GM10266 (cell line): ENCODE results near the gene SNX30.
A peak's percentile ranks its signal among the peaks of the same experiment; 100 is the strongest.

Experiments
- DNase-seq: peaks from one replicate; pipeline ENCODE4 v3.0.0; 2012; ENCODE audit errors: extremely low spot score
- CTCF ChIP-seq: IDR thresholded peaks from 2 replicates; pipeline ENCODE4 v1.5.1; 2012; ENCODE audit warnings: mild to moderate bottlenecking, low read depth; ENCODE audit not compliant: control insufficient read depth, insufficient read depth; ENCODE audit errors: missing control alignments

SNX30 gene

GRCh38 chr9:112912636-112913035, 162.1 kb downstream of the SNX30 start:
- no peak for DNase-seq
- TF ChIP-seq CTCF, result no peak

GRCh38 chr9:112913326-112913725, 162.8 kb downstream of the SNX30 start:
- TF ChIP-seq CTCF, result no peak
- no peak for DNase-seq

- TF ChIP-seq CTCF, result no peak
- DNase-seq, result no peak
These were observed 164.0 kb downstream of the SNX30 start for GRCh38 chr9:112914524-112914923.

GRCh38 chr9:112917047-112917986, 166.8 kb downstream of the SNX30 start:
- DNase-seq, result no peak
- TF ChIP-seq CTCF, result no peak

- no peak for TF ChIP-seq CTCF
These were observed 167.4 kb downstream of the SNX30 start for GRCh38 chr9:112917987-112918362.

GRCh38 chr9:112921549-112921948, 171.0 kb downstream of the SNX30 start:
- peak; percentile 22 for DNase-seq
- peak; percentile 41 for TF ChIP-seq CTCF

More at GRCh38 chr9:112917987-112918362, 167.4 kb downstream of the SNX30 start:
- no peak for DNase-seq
